ENCODE results near the gene PHLDB3. TPM values are rescaled to one million over a fixed set of nuclear protein-coding genes. Genes with fewer than 3 reads are reported as not detected.

The PHLDB3 gene
- total and polyA plus RNA-seq, 2 of the 4 experiments (the other 2 are of a cell fraction) = 2.9 to 10.6 TPM

DNA sequence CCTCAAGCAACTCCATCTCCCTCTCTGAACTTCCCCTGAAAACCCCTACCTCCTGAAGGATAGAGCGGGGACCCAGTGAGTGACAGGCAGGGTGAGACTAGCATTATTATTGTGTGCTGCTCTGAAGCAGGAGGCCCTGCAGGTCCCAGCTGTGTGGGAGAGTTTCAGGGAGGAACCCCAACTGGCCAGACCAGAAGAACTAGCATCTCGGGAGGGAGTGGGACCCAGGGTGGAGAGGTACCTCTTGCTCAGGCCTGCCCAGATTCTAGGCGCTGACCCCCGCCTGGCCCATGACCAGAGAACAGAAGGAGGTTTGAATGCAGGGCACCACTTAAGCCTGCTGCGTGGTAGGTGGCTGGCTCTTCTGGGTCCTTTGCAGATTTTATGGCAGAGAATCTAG is 33.5 kb downstream of the PHLDB3 start:
- peak overlapping the region; percentile 71; the same call in 1 of the 2 replicates for H3K14ac ChIP-seq (replicated peaks; ENCODE audit: low read depth, low read length)
- TF ChIP-seq SMC3 (IDR thresholded peaks at IDR 0.05; ENCODE audit: low read depth, low read length) (no peak), CHD1 (IDR thresholded peaks at IDR 0.05; ENCODE audit: low read depth, low read length) (no peak), RCOR1 (IDR thresholded peaks at IDR 0.05; ENCODE audit: insufficient replicate concordance, low read length) (no peak), BHLHE40 (IDR thresholded peaks at IDR 0.05; ENCODE audit: low read depth, low read length) (no peak), USF2 (IDR thresholded peaks at IDR 0.05; ENCODE audit: low read depth, low read length) (no peak), RAD21 (IDR thresholded peaks at IDR 0.05; ENCODE audit: low read length) (no peak)
- peak overlapping the region; percentile 13 for H2AK9ac ChIP-seq (replicated peaks; ENCODE audit: low read depth, low read length, poor library complexity)
- no peak overlapping the region for H3K18ac ChIP-seq (ENCODE audit: low read depth, low read length)
- peak overlapping the region; percentile 46; the same call in 1 of the 2 replicates for H3K4ac ChIP-seq (ENCODE audit: low read depth, low read length)
- no peaks in the 10 kb centered on the region; a peak in 1 of 4 replicates for H3K79me1 ChIP-seq (ENCODE audit: low read depth in 1 of 2, low read length in 2 of 2)
- H2BK5ac ChIP-seq (ENCODE audit: low read depth, low read length, poor library complexity, severe bottlenecking) = no peak overlapping the region
- no peaks in the 10 kb centered on the region for H3K27me3 ChIP-seq (ENCODE audit: control insufficient read depth, insufficient read depth, low read length)
- peak overlapping the region; percentile 70 for H2AK5ac ChIP-seq (ENCODE audit: low read depth, low read length)
- no TSS peak for BruUV-seq (replicated peaks)
- H3K9me1 ChIP-seq (ENCODE audit: insufficient read depth, low read length) = peaks cover 4% of the 10 kb centered on the region
- H2BK15ac ChIP-seq (ENCODE audit: low read depth, low read length) = peak overlapping the region; percentile 14; the same call in 1 of the 3 replicates
- H2BK20ac ChIP-seq (ENCODE audit: low read depth, low read length) = peak overlapping the region; percentile 62; the same call in 1 of the 2 replicates
- no peaks in the 10 kb centered on the region for H4K20me1 ChIP-seq (ENCODE audit: insufficient read depth, low read length)
- H4K8ac ChIP-seq (ENCODE audit: low read depth in 2 of 2, low read length in 2 of 2) = peak overlapping the region in 1 of 2 experiments; percentile 28; a peak in 1 of 4 replicates
- intact Hi-C loops (cut with micrococcal nuclease) = no loop called here
- H3K4me3 ChIP-seq (ENCODE audit: insufficient read depth, low read depth, low read length) = no peak overlapping the region
- 95% methylated on average over 3 of the region's 5 CpGs; no CpG with 5 or more reads in 1 of the 2 experiments for WGBS, 2 experiments (ENCODE audit: extremely low coverage in 2 of 2, insufficient read length in 1 of 2)
- H4K91ac ChIP-seq (ENCODE audit: insufficient read depth, low read depth, low read length) = peak overlapping the region; percentile 54
- H3K9me3 ChIP-seq (ENCODE audit: control insufficient read depth, insufficient read depth, low read length) = no peaks in the 10 kb centered on the region
- dilution Hi-C loops (cut with HindIII; ENCODE audit: low sequenced_read_pairs, unreplicated experiment) = no loop called here
- in situ Hi-C loops (cut with MboI; ENCODE audit: low sequenced_read_pairs) = no loop called here
- H2AFZ ChIP-seq (replicated peaks; ENCODE audit: low read length, poor library complexity) = no peak overlapping the region
- no peak overlapping the region for H3K23ac ChIP-seq (ENCODE audit: low read depth, low read length)
- peaks cover 20% of the 10 kb centered on the region for H3K4me1 ChIP-seq (ENCODE audit: control insufficient read depth, insufficient read depth, low read length)
- H3K36me3 ChIP-seq (ENCODE audit: control insufficient read depth, insufficient read depth, low read length) = no peaks in the 10 kb centered on the region
- H4K5ac ChIP-seq (ENCODE audit: low read depth, low read length) = no peak overlapping the region
- no peak overlapping the region for H3K27ac ChIP-seq (ENCODE audit: insufficient read depth, low read length)
- peak overlapping the region; percentile 62 for H2BK120ac ChIP-seq (ENCODE audit: low read depth, low read length)
- no peak overlapping the region for H3K4me2 ChIP-seq (ENCODE audit: low read depth, low read length)
- no peak overlapping the region for H3K56ac ChIP-seq (ENCODE audit: extremely low read depth, insufficient read depth, low read length)
- no peak for DNase-seq
- no peak for ATAC-seq (ENCODE audit: low read depth)
- ChIA-PET POLR2A (ENCODE audit: unreplicated experiment) (no interaction called here), CTCF (no interaction called here)
- no peak overlapping the region for H3K9ac ChIP-seq (ENCODE audit: low read depth, low read length)
